SH-SY5Y (cell line): ENCODE measurements around the gene FMNL2.

ENCODE experiments used
- GATA2 ChIP-seq: IDR thresholded peaks from 2 replicates; pipeline ENCODE4 v1.6.1; 2011; ENCODE audit warnings: mild to moderate bottlenecking, low read depth, low read length
- GATA3 ChIP-seq: IDR thresholded peaks from 2 replicates; pipeline ENCODE4 v1.6.1; 2011; ENCODE audit warnings: low read depth, mild to moderate bottlenecking, low read length, moderate library complexity

The FMNL2 gene

DNA sequence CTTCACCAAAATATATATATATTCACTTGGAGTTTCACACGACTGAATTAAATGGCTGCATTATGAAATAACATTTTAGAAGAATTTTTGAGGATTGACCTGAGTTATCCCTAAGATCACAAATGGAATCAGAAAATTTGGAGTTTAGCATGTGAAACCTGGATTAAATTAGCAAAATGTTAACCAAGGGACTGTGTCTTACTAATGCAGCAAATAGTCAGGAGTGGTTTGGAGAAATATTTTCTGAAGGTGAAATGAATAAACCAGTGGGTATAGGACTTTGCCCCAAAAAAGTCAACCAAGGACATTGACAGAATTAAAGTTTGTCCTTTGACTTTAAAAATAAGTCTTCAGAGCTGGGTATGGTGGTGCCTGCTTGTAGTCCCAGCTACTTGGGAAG, 271.1 kb downstream of the FMNL2 start:
- TF ChIP-seq GATA2 (no peak), GATA3 (no peak)

DNA sequence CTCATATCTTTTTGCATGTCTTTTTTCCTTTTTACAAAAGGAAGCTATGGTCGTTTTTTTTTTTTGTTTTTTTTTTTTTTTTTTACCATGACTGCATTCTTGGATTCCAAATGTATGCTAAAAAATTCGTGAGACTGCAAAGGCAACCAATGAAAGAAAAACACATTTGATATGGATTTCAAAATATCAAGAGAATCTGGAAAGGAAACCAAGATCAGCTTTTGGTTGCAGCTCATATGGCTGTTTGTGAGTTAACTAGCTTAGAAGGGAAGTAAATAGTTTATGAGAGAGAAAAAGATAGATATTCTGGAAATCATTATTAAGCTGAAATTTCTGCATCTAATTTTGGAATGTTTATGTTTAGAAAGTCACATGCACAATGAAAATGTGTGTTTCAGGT, 272.0 kb downstream of the FMNL2 start:
- TF ChIP-seq GATA3, result no peak
- TF ChIP-seq GATA2, result no peak

DNA sequence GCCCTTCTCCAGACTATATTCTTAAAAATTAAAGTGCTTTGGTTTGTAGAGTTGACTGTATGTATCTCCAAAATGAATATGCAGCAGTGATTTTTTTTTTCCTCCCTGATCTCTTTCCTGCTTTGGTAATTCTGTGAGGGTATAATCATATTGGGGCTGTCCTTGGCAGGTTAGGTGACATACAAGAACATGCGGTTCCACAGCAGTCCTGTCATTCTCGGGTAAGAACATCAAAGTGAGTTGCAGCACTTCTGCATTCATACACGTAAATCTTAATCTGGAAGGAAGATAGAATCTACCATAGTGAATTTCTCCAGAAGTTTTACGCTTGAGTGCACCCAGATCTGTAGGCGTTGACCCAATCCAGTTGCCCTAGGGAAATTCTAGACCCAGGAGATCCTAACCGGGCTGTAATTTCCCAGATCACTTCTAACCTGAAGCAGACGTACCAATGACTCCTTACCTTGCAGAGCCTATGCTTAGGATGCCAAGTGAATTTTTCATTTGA, 272.9 kb downstream of the FMNL2 start:
- TF ChIP-seq GATA3 (no peak), GATA2 (no peak)

DNA sequence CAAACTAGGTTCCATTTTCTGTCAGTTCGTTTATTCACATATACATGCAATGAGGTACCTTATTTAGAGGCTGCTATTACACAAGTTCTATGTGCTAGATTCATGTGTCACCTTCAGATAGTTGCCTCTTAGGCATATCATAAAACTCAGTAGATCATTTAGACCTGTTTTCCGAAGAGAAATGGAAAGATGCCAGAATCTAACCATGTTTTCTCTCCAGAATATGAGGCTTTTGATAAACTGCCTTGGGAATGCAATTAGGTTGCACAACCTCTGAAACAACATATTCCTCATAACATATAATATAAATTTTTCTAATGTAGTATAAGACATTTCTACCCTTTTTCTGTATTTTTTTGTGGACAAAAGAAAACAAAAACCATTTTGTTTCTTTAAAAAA, 274.2 kb downstream of the FMNL2 start:
- TF ChIP-seq GATA3, result no peak
- TF ChIP-seq GATA2, result no peak

DNA sequence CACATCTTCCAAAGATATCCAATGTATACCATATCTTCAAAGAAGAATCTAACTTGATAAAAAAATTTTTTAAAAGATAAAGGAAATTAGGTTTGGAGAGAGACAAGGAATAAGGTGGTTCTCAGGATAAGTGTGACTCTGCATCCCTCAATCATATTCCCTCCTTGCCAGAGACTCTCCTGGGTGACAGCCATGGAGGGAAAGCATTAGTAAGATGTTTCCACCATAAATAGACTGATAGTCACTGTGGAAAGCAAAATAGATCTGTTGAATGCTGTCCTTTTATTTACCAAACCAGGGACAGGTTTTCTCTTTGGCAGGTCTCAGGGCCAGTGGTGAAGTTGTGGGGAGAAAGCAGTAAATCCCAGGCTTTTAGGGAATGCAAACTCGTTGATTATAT, 274.7 kb downstream of the FMNL2 start:
- TF ChIP-seq GATA2, result no peak
- no peak for TF ChIP-seq GATA3

DNA sequence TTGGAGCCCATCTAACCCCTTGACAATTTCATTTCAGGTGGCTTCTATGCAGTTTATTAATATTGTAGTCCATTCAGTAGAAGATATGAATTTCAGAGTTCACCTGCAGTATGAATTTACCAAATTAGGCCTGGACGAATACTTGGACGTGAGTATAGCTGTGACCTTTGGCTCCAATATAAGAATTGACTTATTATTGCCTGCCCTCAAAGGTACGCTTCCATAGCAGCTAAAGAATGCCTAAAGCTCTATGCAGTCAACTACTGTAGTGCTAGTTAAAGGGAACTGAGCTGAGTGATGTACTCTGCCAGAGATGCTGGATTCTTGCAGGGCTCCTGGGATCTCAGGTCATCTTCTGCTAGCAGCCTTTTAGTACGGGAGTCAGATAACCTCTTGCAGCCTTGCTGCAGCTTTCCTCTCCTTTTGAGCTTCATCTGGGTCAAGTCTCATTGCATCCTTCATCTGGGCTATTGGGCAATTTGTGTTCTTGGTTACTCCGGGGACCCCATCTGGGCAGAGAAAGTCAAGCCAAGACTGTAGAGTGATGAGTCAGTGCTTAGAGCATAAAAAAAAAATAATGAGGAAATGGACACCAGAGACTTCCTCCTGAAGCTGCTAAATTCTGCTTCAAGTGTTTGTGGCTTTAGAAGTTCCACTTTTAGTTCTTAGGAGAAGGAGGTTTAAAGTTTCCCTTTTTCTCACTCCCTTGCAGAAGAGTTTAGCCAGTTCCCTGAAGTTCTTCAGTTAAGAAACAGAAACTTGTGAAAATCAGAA, 276.7 kb downstream of the FMNL2 start:
- TF ChIP-seq GATA2 (no peak), GATA3 (no peak)

DNA sequence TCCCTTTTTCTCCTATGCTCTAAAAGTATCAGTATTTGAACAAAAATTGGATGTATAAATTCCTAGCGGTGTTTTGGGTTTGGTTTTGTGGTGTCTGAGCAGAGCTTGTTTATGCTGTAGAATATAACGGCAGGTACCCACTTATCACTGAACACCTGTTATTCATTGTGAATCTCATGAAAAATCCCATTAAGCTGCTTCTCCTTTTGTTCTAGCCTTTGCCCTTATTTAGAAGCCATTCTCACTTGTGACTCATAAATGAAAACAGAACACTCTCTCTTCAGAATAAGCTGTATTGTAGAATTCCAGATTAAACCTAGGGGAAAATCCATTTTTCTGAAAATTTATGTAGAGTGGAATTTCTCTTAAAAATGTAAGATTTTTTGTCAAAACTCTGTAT, 278.3 kb downstream of the FMNL2 start:
- no peak for TF ChIP-seq GATA2
- no peak for TF ChIP-seq GATA3

DNA sequence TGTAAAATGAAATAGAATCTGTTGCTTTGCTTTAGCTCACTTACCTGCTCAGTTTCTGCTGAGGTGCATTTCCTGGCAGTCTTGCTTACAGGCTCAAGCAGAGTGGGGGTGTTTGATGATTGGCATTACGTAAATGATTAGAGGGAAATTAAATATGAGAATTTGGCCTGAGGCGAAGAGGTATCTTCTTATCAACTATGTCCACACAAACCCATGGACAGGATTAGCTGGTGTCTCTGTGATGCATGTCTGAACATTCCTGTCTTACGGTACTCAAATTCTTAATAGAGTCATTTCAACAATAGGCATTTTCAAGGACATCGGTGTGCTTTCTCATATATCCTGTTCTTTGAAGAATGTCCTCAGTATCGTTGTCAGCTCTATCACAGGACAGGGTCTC, 280.2 kb downstream of the FMNL2 start:
- TF ChIP-seq GATA2, result no peak
- no peak for TF ChIP-seq GATA3

- TF ChIP-seq GATA2 (no peak), GATA3 (no peak)
These were observed 282.6 kb downstream of the FMNL2 start for GRCh38 chr2:152617456-152618192.

GRCh38 chr2:152618193-152618564, 283.2 kb downstream of the FMNL2 start:
- TF ChIP-seq GATA3, result no peak
- TF ChIP-seq GATA2, result no peak

DNA sequence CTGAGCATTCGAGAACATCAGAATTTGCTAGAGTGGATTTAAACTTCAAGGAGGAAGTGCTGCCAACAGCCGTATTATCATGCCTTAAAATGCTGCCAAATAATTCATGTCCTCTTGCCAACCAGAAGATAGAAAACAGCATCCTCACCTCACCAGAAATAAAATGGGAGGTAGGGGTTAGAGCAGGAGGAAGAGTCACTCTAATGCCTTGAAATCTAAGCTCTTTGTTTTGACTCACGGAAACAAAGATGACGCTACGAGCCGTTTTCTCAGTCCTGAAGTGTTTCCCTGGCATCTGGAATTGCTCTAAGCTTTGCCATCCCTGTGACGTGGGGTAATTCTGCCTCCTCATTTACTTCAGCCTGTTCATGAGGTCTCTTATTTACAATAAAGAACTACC, 285.2 kb downstream of the FMNL2 start:
- TF ChIP-seq GATA3 (no peak), GATA2 (no peak)

GRCh38 chr2:152620985-152621384, 286.0 kb downstream of the FMNL2 start:
- TF ChIP-seq GATA2 (no peak), GATA3 (no peak)

GRCh38 chr2:152622219-152622618, 287.2 kb downstream of the FMNL2 start:
- no peak for TF ChIP-seq GATA2

- TF ChIP-seq GATA2 (no peak), GATA3 (no peak)
These were observed 288.2 kb downstream of the FMNL2 start for GRCh38 chr2:152623076-152623740.

DNA sequence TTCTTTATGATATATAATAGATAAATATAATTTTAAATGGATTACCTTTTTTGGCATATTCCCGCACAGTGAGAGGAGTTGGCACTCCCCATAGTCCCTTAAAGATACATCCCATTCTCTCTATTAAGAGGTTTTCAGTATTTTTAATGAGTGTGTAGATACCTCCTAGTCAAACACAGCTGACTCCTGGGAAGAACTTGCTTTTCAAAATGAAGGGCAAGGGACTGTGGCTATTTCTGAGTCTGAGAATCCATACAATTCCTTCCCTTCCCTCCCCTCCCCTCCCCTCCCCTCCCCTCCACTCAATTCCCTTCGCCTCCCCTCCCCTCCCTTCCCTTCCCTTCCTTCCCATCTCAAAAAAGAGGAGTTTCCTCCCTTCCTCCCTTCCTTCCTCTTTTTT, 288.8 kb downstream of the FMNL2 start:
- no peak for TF ChIP-seq GATA3
- TF ChIP-seq GATA2, result no peak

- TF ChIP-seq GATA3 (no peak), GATA2 (no peak)
These were observed 289.8 kb downstream of the FMNL2 start for GRCh38 chr2:152624805-152625204.
